ENCODE measurements around the gene LILRA5. TPM values are rescaled to one million over a fixed set of nuclear protein-coding genes. Genes with fewer than 3 reads are reported as not detected.
"Not testable (repeated sequence)": the region's sequence is repeated elsewhere in the genome, so short reads cannot be mapped to it uniquely, and the experiment has no call there.

LILRA5 gene
- total RNA-seq, 1 experiment from 2014 or later, result not detected

- no peak for ATAC-seq
- Histone ChIP-seq H3F3A (ENCODE audit: low read length, unreplicated experiment) (no peaks in the 10 kb centered on the region), H3K27ac (ENCODE audit: low read length) (no peak overlapping the region), H3K36me3 (ENCODE audit: low read depth, low read length) (no peaks in the 10 kb centered on the region), H3K27me3 (ENCODE audit: low read length) (peaks cover 77% of the 10 kb centered on the region), H3K9me3 (ENCODE audit: low read length) (no peaks in the 10 kb centered on the region), H3K4me3 (ENCODE audit: low read length) (no peak overlapping the region), H3K4me1 (ENCODE audit: insufficient read depth, low read length) (no peaks in the 10 kb centered on the region), H3K4me2 (ENCODE audit: low read length) (no peak overlapping the region), H2AFZ (ENCODE audit: low read length) (no peak overlapping the region), H3K79me2 (ENCODE audit: low read length) (no peaks in the 10 kb centered on the region), H3K9ac (ENCODE audit: low read length) (no peak overlapping the region), H4K20me1 (ENCODE audit: low read length) (no peaks in the 10 kb centered on the region), H3K9me2 (replicated peaks; ENCODE audit: low read length) (no peaks in the 10 kb centered on the region)
- TF ChIP-seq CTCF (conservative IDR thresholded peaks at IDR 0.05; ENCODE audit: low read depth, low read length) (no peak), EZH2 (IDR thresholded peaks at IDR 0.05; ENCODE audit: low read length, unreplicated experiment) (no peak), EZH2phosphoT487 (IDR thresholded peaks at IDR 0.05; ENCODE audit: borderline replicate concordance, low read length) (no peak)
- POLR2A ChIA-PET (ENCODE audit: unreplicated experiment), result no interaction called here
- no TSS peak for BruUV-seq (replicated peaks)
- intact Hi-C loops (cut with micrococcal nuclease), result no loop called here
- DNase-seq, result no peak
- CTCF ChIA-PET, result no interaction called here
These were observed 37.0 kb downstream of the LILRA5 start for GRCh38 chr19:54275951-54276350.

- POLR2A ChIA-PET (ENCODE audit: unreplicated experiment); DNase-seq; H3K79me2 ChIP-seq (ENCODE audit: low read length); CTCF ChIA-PET; H3K4me1 ChIP-seq (ENCODE audit: insufficient read depth, low read length); H4K20me1 ChIP-seq (ENCODE audit: low read length); H3K27ac ChIP-seq (ENCODE audit: low read length); intact Hi-C loops (cut with micrococcal nuclease); H2AFZ ChIP-seq (ENCODE audit: low read length); H3K9ac ChIP-seq (ENCODE audit: low read length); H3K9me2 ChIP-seq (replicated peaks; ENCODE audit: low read length); H3K36me3 ChIP-seq (ENCODE audit: low read depth, low read length); BruUV-seq (replicated peaks); H3F3A ChIP-seq (ENCODE audit: low read length, unreplicated experiment); H3K9me3 ChIP-seq (ENCODE audit: low read length); H3K4me2 ChIP-seq (ENCODE audit: low read length); ATAC-seq; H3K4me3 ChIP-seq (ENCODE audit: low read length): not testable (repeated sequence)
- peaks cover 76% of the 10 kb centered on the region for H3K27me3 ChIP-seq (ENCODE audit: low read length)
These were observed 38.5 kb downstream of the LILRA5 start for GRCh38 chr19:54274516-54274915.

- intact Hi-C loops (cut with micrococcal nuclease), result no loop called here
- POLR2A ChIA-PET (ENCODE audit: unreplicated experiment), result no interaction called here
- H3K4me2 ChIP-seq (ENCODE audit: low read length), result no peak overlapping the region
- CTCF ChIA-PET, result no interaction called here
- no peaks in the 10 kb centered on the region for H3F3A ChIP-seq (ENCODE audit: low read length, unreplicated experiment)
- H3K4me1 ChIP-seq (ENCODE audit: insufficient read depth, low read length), result no peaks in the 10 kb centered on the region
- H4K20me1 ChIP-seq (ENCODE audit: low read length), result no peaks in the 10 kb centered on the region
- no peak for TF ChIP-seq EZH2 (IDR thresholded peaks at IDR 0.05; ENCODE audit: low read length, unreplicated experiment)
- ATAC-seq (no peak), DNase-seq (no peak)
- H3K36me3 ChIP-seq (ENCODE audit: low read depth, low read length), result no peaks in the 10 kb centered on the region
- no peak overlapping the region for H3K27ac ChIP-seq (ENCODE audit: low read length)
- H3K79me2 ChIP-seq (ENCODE audit: low read length), result no peaks in the 10 kb centered on the region
- no peak overlapping the region for H3K4me3 ChIP-seq (ENCODE audit: low read length)
- no peaks in the 10 kb centered on the region for H3K9me2 ChIP-seq (replicated peaks; ENCODE audit: low read length)
- peaks cover 76% of the 10 kb centered on the region for H3K27me3 ChIP-seq (ENCODE audit: low read length)
- H3K9ac ChIP-seq (ENCODE audit: low read length), result no peak overlapping the region
- H3K9me3 ChIP-seq (ENCODE audit: low read length), result no peaks in the 10 kb centered on the region
- no TSS peak for BruUV-seq (replicated peaks)
- H2AFZ ChIP-seq (ENCODE audit: low read length), result no peak overlapping the region
These were observed 39.1 kb downstream of the LILRA5 start for GRCh38 chr19:54273821-54274220.

- intact Hi-C loops (cut with micrococcal nuclease); H2AFZ ChIP-seq (ENCODE audit: low read length); H3K79me2 ChIP-seq (ENCODE audit: low read length); H3K9ac ChIP-seq (ENCODE audit: low read length); H3K4me1 ChIP-seq (ENCODE audit: insufficient read depth, low read length); H3K27ac ChIP-seq (ENCODE audit: low read length); H3K9me3 ChIP-seq (ENCODE audit: low read length); BruUV-seq (replicated peaks); CTCF ChIA-PET; H3F3A ChIP-seq (ENCODE audit: low read length, unreplicated experiment); H3K36me3 ChIP-seq (ENCODE audit: low read depth, low read length); H3K9me2 ChIP-seq (replicated peaks; ENCODE audit: low read length); POLR2A ChIA-PET (ENCODE audit: unreplicated experiment); H4K20me1 ChIP-seq (ENCODE audit: low read length); H3K4me3 ChIP-seq (ENCODE audit: low read length); DNase-seq; H3K4me2 ChIP-seq (ENCODE audit: low read length); ATAC-seq: not testable (repeated sequence)
- peaks cover 79% of the 10 kb centered on the region for H3K27me3 ChIP-seq (ENCODE audit: low read length)
These were observed 40.8 kb downstream of the LILRA5 start for GRCh38 chr19:54272181-54272580.

GRCh38 chr19:54271587-54271986 is 41.4 kb downstream of the LILRA5 start:
- not testable (repeated sequence) for BruUV-seq (replicated peaks); H3K9me2 ChIP-seq (replicated peaks; ENCODE audit: low read length)

More at GRCh38 chr19:54271587-54271986, 41.4 kb downstream of the LILRA5 start:
- CTCF ChIA-PET; H3K27ac ChIP-seq (ENCODE audit: low read length); H3K9me3 ChIP-seq (ENCODE audit: low read length); H3K79me2 ChIP-seq (ENCODE audit: low read length); H3K4me3 ChIP-seq (ENCODE audit: low read length); H3K4me2 ChIP-seq (ENCODE audit: low read length); H2AFZ ChIP-seq (ENCODE audit: low read length); ATAC-seq; H4K20me1 ChIP-seq (ENCODE audit: low read length); H3K9ac ChIP-seq (ENCODE audit: low read length); H3F3A ChIP-seq (ENCODE audit: low read length, unreplicated experiment); H3K36me3 ChIP-seq (ENCODE audit: low read depth, low read length); DNase-seq; intact Hi-C loops (cut with micrococcal nuclease); H3K4me1 ChIP-seq (ENCODE audit: insufficient read depth, low read length); POLR2A ChIA-PET (ENCODE audit: unreplicated experiment): not testable (repeated sequence)
- peaks cover 79% of the 10 kb centered on the region for H3K27me3 ChIP-seq (ENCODE audit: low read length)
